GM20000 (cell line): Measurements from ENCODE around the gene PCDH15.

Experiments used
- DNase-seq: peaks from one replicate; pipeline ENCODE4 v3.0.0; 2012; ENCODE audit warnings: low spot score
- CTCF ChIP-seq: IDR thresholded peaks from 2 replicates; pipeline ENCODE4 v1.5.1; 2012; ENCODE audit warnings: mild to moderate bottlenecking, control low read depth; ENCODE audit errors: extremely low read depth, missing control alignments

PCDH15 gene

GRCh38 chr10:54342058-54342457, 459.0 kb downstream of the PCDH15 start:
- no peak for DNase-seq
- TF ChIP-seq CTCF, result no peak

- no peak for DNase-seq
- no peak for TF ChIP-seq CTCF
Observed at GRCh38 chr10:54335296-54335695, 465.7 kb downstream of the PCDH15 start.

GRCh38 chr10:54319341-54319740, 481.7 kb downstream of the PCDH15 start:
- no peak for DNase-seq
- TF ChIP-seq CTCF, result no peak

- no peak for TF ChIP-seq CTCF
- DNase-seq, result no peak
Observed at GRCh38 chr10:54318470-54318869, 482.6 kb downstream of the PCDH15 start.

- no peak for TF ChIP-seq CTCF
- no peak for DNase-seq
Observed at GRCh38 chr10:54314430-54314829, 486.6 kb downstream of the PCDH15 start.

GRCh38 chr10:54284526-54285193, 516.4 kb downstream of the PCDH15 start:
- no peak for TF ChIP-seq CTCF
- DNase-seq, result no peak

GRCh38 chr10:54282012-54282411, 519.0 kb downstream of the PCDH15 start:
- no peak for TF ChIP-seq CTCF
- DNase-seq, result no peak
